Dedifferentiated amniotic fluid mesenchymal stem cell (primary cell): Measurements from ENCODE around the gene PLA2G1B.
A peak's percentile ranks its signal among the peaks of the same experiment; 100 is the strongest.
"Not testable (repeated sequence)": the region's sequence is repeated elsewhere in the genome, so short reads cannot be mapped to it uniquely, and the experiment has no call there.

ENCODE experiments used
- DNase-seq: peaks from one replicate; pipeline ENCODE4 v3.0.0-alpha.2; 2016; ENCODE audit errors: extremely low spot score

The PLA2G1B gene

DNA sequence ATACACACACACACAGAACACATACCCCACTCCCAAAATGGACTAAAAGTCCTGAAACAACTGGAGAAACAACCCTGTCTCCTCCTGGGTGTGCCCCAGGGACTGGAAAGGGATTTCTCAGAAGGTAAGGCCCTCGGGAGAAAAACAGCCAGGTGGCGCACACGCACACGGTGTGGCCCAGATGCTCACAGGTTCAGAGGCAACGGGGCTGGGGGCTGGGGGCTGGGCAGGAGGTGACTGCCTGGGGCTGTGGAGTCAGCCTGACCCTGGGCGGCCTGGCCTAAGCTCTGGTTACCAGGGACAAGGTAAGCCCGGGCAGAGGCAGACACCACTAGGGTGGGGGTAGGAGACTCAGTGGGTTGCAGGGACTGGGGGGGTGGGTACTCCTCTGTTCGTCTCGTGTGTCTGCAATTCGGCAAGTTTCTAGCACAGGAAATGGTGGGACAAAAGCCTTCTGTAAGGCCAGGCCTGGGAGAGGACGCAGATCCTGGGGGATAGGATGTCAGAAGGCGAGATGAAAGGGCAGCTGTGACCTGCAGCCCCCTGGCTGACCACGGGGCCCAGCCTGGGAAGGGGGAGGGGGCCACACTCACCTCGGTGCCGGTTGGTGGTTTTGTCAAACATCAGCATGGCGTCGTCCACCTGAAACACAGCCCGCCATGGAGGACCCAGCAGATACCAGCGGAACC is 31.0 kb upstream of the PLA2G1B start:
- no peak for DNase-seq

DNA sequence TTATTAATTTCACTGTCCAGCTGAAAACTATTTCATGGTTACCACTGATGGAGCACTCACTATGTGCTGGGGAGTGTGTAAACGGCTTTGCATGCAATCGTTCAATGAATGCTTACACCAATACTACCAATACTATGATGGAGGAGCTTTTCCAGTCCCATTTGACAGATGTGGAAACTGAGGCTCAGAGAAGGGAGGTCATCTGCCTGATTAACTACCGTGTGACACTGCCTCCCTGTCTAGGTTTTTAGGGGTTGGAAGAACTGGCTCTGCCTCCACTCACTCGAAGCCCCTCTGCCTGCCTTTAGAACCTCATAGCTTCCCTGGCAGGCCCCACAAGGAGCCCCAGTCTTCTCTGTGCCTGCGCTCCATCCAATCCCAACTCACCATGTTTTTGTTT is 29.5 kb upstream of the PLA2G1B start:
- DNase-seq = no peak

DNA sequence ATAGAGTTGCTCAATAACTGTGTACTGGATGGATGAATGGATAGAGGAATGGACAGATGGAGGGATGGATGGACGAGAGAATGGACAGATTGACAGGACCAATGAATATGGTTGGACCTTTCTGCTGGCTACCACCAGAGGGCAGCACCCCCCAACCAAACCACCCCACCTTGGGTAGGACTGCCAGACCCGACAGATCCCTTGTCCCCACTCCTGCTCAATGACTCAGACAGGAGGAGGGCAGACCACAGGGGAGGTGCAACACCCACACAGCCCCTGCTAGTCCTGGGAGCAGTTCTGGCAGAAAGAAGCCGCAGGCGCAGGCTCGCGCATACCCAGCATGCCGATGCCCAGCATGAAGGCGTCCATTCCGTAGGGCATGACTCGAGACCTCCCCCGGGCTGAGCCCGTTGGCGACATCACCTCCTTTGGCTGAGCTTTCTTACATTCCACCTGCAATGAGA is 29.0 kb upstream of the PLA2G1B start:
- DNase-seq = peak; percentile 58

GRCh38 chr12:120353556-120354317 is 26.2 kb upstream of the PLA2G1B start:
- DNase-seq = no peak

DNA sequence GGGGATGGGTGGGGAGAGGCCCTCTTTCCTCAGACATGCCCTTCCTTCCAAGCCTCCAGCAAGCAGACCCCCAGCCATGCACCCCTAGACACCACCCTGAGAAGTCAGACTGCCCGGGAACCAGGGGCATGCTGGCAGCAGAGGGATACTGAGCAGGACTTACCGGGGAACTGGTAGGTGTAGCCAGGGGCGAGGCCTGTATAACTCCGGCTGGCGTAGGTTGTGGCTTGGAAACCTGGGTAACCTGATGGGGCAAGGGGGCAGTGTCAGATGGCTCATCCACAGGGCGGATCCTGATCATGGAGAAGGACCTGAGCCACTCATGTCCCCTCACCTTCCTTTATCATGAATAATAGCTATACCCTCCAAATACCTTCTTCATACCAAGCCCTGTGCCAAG is 25.6 kb upstream of the PLA2G1B start:
- no peak for DNase-seq

DNA sequence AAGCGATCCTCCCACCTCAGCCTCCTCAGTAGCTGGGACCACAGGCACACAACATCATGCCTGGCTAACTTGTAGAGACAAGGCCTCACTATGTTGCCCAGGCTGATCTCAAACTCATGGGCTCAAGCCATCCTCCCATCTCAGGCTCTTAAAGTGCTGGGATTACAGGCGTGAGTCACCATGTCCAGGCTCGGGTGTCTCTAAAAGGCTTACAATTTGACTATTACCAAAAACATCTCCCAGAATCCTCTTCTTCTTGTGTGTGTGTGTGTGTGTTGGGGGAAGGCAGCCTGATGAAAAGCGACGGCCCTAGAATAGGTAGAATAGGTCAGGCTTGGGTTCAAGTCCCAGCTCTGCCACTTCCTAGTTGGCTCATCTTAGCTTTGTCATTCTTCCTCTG is 24.5 kb upstream of the PLA2G1B start:
- peak; percentile 40 for DNase-seq

DNA sequence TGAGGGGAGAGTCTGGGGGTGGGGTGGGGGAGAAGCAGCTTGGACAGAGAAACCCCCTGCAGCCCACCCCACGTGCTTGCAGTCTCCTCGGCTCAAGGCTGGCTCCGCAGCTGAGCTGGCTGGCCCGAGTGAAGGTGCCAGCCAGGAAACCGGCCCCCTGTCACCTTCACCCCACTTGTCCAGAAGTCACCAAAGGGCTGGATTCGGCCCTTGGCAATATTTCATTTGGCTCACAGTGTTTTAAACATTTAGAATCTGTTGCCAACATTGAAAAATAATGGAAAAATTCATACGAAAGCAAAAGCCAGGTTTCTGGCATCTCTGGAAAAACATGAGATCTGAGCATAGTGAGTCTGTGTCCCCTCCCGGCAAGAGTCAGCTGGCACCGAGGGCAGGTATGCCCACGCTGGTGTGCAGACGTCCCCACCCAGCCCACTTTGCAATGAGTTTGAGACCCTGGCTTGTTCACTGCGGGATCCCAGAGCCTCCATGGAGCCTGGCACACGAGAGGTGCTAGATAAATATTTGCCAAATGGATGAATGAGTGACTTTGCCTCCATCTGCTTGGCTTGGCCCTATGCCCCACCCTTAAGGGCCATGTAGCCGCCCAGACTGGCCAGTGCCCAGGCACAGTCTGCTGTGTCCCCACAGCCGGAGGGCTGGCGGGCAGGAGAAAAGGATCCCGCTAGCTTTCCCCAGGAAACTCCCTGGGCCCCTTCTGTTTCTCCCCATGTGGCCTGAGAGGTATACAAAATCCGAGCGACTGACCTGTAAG is 23.2 kb upstream of the PLA2G1B start:
- DNase-seq = no peak

DNA sequence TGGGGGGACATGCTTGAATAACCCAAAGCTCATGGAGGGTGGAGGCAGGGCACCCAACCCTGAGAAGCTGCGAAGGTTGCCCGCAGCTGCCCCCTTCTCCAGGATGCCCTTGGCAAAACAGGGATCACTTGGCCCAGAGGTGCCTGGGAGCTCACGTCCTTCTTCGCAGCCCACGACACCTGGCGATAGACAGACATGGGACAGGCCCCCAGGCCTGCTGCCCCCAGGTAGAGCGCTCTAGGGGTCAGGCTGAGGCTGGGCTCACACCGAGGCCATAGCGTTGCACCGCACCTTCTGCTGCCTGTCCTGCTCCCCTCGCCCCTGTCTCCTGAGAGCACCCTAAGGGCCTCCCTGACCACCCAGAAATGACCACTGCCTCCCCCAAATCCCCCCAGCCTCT is 20.2 kb upstream of the PLA2G1B start:
- DNase-seq = no peak

DNA sequence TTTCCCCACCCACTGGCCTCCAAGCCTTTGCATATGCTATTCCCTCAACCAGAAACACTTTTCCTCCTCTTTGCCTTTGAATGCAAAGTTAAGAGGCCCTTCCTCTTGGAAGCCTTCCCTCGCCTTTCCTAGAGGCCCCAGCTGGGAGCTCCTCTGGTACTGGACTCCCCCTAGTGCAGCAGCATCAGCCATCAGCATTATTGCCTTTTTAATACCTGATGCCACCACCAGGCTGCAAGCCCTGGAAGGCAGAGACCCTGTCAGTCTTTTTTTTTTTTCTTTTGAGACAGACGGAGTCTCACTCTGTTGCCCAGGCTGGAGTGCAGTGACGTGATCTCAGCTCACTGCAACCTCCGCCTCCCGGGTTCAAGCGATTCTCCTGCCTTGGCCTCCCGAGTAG is 19.1 kb upstream of the PLA2G1B start:
- DNase-seq = no peak

DNA sequence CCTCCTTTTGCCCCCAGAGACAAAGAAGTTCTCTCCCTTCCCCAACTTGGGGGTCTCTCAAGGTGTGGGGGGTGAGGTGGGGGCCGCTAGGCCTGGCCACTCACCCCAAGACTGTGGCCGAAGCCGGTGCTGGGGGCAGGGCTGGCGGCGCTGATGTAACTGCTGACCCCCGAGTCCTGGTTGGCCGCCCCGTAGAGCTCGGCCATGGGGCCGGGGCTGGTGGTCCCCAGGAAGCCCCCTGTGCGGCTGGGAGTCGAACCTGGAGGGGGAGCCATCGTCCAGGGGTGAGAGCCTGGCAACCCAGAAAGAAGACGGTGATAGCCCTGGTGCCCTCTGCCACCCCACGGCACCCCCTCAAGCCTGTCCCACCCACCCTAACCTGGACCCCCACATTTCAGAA is 18.5 kb upstream of the PLA2G1B start:
- no peak for DNase-seq

- DNase-seq = no peak
Observed at GRCh38 chr12:120343692-120344091, 16.1 kb upstream of the PLA2G1B start.

DNA sequence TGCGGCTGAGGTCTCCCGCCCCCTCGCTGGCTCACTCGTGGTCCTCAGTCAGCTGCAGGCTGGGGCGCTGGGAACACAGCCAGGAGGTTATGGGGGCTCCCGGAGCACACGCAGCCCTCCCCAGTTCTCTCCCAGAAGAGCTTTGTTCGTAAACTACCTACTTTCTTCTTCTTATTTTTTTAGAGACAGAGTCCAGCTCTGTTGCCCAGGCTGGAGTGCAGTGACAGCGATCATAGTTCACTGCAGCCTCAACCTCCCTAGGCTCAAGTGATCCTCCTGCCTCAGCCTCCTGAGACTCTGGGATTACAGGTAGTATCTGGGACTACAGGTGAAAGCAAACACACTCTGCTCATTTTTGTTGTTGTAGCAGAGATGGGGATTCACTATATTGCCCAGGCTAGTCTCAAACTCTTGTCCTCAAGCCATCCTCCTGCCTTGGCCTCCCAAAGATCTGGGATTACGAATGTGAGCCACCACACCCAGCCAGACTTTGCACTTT is 15.5 kb upstream of the PLA2G1B start:
- no peak for DNase-seq

GRCh38 chr12:120342175-120343038 is 14.8 kb upstream of the PLA2G1B start:
- DNase-seq = no peak

DNA sequence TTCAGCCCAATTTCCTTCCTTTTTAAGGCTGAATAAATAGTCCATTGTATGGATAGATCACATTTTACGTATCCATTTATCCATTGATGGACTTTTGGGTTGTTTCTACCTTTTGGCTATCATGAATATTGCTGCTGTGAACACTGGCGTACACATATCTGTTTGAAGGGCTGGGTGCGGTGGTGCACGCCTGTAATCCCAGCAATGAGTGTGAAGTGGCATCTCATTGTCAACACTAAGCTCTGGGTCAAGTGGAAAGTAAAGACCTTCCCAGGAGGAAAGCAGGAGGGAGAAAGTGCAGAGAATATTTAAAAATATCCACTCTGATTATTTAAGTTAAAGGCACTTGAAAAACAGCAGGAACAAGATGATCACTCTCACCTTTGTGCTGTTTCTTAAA is 11.7 kb upstream of the PLA2G1B start:
- DNase-seq = no peak

- DNase-seq = no peak
Observed at GRCh38 chr12:120337730-120338129, 10.2 kb upstream of the PLA2G1B start.

DNA sequence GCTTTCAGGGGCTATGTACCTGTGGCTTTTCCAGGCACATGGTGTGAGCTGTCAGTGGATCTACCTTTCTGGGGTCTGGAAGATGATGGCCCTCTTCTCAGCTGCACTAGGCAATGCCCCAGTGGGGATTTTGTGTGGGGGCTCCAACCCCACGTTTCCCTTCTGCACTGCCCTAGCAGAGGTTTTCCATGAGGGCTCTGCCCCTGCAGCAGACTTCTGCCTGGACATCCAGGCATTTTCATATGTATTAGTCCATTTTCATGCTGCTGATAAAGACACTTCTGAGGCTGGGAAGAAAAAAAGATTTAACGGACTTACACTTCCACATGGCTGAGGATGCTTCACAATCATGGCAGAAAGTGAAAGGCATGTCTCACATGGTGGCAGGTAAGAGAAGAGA is 8.8 kb upstream of the PLA2G1B start:
- not testable (repeated sequence) for DNase-seq

GRCh38 chr12:120335447-120335846 is 7.9 kb upstream of the PLA2G1B start:
- peak; percentile 21 for DNase-seq

- no peak for DNase-seq
Observed at GRCh38 chr12:120332523-120332922, 4.9 kb upstream of the PLA2G1B start.

- no peak for DNase-seq
Observed at GRCh38 chr12:120332041-120332440, 4.5 kb upstream of the PLA2G1B start.

DNA sequence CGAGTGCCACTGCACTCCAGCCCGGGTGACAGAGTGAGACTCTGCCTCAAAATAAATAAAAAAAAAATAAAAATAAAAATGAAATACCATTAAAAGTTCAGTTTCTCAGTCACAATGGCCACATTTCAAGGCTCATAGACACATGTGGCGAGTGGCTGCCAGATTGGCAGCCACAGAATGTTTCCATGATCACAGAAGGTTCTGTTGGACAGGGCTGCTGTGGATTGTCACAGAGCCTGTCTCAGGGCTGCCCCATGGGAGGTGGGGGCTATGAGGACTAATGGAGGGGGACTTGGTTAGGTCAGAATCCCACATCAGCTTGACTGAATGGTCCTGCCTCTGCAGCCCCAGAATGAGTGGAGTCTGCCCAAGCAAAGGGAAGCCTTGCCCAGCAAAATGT is 3.8 kb upstream of the PLA2G1B start:
- DNase-seq = no peak

- no peak for DNase-seq
Observed at GRCh38 chr12:120328228-120328627, 649 bp upstream of the PLA2G1B start.
